ENCODE results near the gene CLVS2. TPM values are rescaled to one million over a fixed set of nuclear protein-coding genes. Genes with fewer than 3 reads are reported as not detected.
A peak's percentile ranks its signal among the peaks of the same experiment; 100 is the strongest.

Gene CLVS2
- total and polyA plus RNA-seq, 2 experiments from 2014 or later, result 0.03 TPM; not detected in 1

- no peak overlapping the region for H3K27ac ChIP-seq
- no peaks in the 10 kb centered on the region for H3K9me3 ChIP-seq (ENCODE audit: low read depth)
- H3K27me3 ChIP-seq, result no peaks in the 10 kb centered on the region
- no peak for DNase-seq (ENCODE audit: low read depth in 1 of 2, low spot score in 1 of 2)
- no peak overlapping the region for H3K4me3 ChIP-seq
- no peaks in the 10 kb centered on the region for H3K4me1 ChIP-seq (ENCODE audit: low read depth)
- TF ChIP-seq, protein P1, sequence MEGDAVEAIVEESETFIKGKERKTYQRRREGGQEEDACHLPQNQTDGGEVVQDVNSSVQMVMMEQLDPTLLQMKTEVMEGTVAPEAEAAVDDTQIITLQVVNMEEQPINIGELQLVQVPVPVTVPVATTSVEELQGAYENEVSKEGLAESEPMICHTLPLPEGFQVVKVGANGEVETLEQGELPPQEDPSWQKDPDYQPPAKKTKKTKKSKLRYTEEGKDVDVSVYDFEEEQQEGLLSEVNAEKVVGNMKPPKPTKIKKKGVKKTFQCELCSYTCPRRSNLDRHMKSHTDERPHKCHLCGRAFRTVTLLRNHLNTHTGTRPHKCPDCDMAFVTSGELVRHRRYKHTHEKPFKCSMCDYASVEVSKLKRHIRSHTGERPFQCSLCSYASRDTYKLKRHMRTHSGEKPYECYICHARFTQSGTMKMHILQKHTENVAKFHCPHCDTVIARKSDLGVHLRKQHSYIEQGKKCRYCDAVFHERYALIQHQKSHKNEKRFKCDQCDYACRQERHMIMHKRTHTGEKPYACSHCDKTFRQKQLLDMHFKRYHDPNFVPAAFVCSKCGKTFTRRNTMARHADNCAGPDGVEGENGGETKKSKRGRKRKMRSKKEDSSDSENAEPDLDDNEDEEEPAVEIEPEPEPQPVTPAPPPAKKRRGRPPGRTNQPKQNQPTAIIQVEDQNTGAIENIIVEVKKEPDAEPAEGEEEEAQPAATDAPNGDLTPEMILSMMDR (IDR thresholded peaks at IDR 0.05; ENCODE audit: low read depth, low read length), result no peak
- H3K36me3 ChIP-seq, result no peaks in the 10 kb centered on the region
Measured at GRCh38 chr6:122969999-122970533, 26.0 kb upstream of the CLVS2 start.

GRCh38 chr6:122977180-122977579 lies 18.9 kb upstream of the CLVS2 start:
- Histone ChIP-seq H3K36me3 (no peaks in the 10 kb centered on the region), H3K4me3 (no peak overlapping the region), H3K27ac (no peak overlapping the region), H3K4me1 (ENCODE audit: low read depth) (no peaks in the 10 kb centered on the region), H3K9me3 (ENCODE audit: low read depth) (no peaks in the 10 kb centered on the region), H3K27me3 (no peaks in the 10 kb centered on the region)
- DNase-seq (ENCODE audit: low read depth in 1 of 2, low spot score in 1 of 2), result no peak
- TF ChIP-seq, protein P1 (IDR thresholded peaks at IDR 0.05; ENCODE audit: low read depth, low read length), result no peak

DNA sequence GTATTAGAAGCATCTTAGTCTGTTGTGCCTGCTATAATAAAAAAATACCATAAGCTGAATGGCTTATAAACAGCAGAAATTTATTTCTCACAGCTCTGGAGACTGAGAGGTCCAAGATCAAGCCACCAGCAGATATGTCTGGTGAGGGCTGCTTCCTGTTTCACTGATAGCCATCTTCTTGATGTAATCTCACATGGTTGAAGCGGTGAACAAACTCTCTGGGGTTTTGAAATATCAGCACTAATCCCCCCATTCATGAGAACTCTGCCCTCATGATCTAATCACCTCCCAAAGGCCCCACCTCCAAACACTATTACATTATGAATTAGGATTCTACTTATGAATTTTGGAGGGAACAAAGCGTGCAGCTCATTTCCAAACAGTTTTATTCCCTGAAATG lies 11.6 kb upstream of the CLVS2 start:
- DNase-seq (ENCODE audit: low read depth in 1 of 2, low spot score in 1 of 2), result no peak
- Histone ChIP-seq H3K9me3 (ENCODE audit: low read depth) (no peaks in the 10 kb centered on the region), H3K4me1 (ENCODE audit: low read depth) (no peaks in the 10 kb centered on the region), H3K4me3 (no peak overlapping the region), H3K36me3 (no peaks in the 10 kb centered on the region), H3K27me3 (no peaks in the 10 kb centered on the region), H3K27ac (no peak overlapping the region)
- TF ChIP-seq, protein P1 (IDR thresholded peaks at IDR 0.05; ENCODE audit: low read depth, low read length), result no peak

GRCh38 chr6:122994256-122994655 lies 1.8 kb upstream of the CLVS2 start:
- H3K9me3 ChIP-seq (ENCODE audit: low read depth), result no peaks in the 10 kb centered on the region
- H3K4me1 ChIP-seq (ENCODE audit: low read depth), result no peaks in the 10 kb centered on the region
- no peak for DNase-seq (ENCODE audit: low read depth in 1 of 2, low spot score in 1 of 2)
- no peak overlapping the region for H3K4me3 ChIP-seq
- H3K36me3 ChIP-seq, result no peaks in the 10 kb centered on the region
- H3K27me3 ChIP-seq, result peaks cover 76% of the 10 kb centered on the region
- H3K27ac ChIP-seq, result no peak overlapping the region
- TF ChIP-seq, protein P1 (IDR thresholded peaks at IDR 0.05; ENCODE audit: low read depth, low read length), result no peak

DNA sequence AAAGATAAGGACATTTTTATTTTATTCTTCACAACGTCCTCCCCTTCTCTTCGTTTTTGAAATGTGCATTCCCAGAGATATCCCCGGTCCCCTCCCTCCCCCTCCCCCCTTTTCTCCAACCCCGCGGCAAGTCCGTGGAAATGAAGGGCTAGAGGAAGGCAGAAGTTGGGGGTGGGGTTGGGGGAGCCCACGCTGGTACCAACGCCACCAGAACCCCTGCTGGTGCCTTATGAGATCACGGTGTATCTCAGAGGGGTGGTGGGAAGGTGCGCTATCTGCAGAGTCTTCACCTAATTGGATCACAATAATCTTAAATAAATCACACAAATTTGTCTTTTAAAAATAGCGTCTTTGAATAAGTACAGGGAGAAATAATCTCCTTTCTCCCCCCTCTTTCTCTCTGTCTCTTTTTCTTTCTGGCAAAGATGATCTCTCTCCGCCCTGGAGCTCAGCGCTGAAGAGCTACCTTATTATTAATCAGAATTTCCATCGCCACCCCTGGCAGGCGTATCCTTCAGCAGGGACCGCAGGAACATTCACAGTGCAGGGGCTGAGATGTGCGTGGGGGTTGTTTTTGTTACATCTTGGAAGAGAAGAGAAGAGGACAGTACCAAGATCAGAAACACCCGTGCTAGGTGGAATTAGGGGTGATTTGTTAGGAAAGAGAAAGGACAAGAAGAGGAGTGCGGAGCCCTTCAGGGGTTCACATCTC lies 915 bp downstream of the CLVS2 start:
- no peaks in the 10 kb centered on the region for H3K9me3 ChIP-seq (ENCODE audit: low read depth)
- TF ChIP-seq, protein P1 (IDR thresholded peaks at IDR 0.05; ENCODE audit: low read depth, low read length), result no peak
- no peak for DNase-seq (ENCODE audit: low read depth in 1 of 2, low spot score in 1 of 2)
- H3K27ac ChIP-seq, result no peak overlapping the region
- no peaks in the 10 kb centered on the region for H3K4me1 ChIP-seq (ENCODE audit: low read depth)
- no peaks in the 10 kb centered on the region for H3K36me3 ChIP-seq
- H3K4me3 ChIP-seq, result peak overlapping the region; percentile 34
- H3K27me3 ChIP-seq, result peaks cover 80% of the 10 kb centered on the region

Measured in cardiac muscle cell (in vitro differentiated cells and primary cell).